Hepatocyte (in vitro differentiated cells): Measurements from ENCODE around the gene YTHDF2. TPM values are rescaled to one million over a fixed set of nuclear protein-coding genes. Genes with fewer than 3 reads are reported as not detected.
A peak's percentile ranks its signal among the peaks of the same experiment; 100 is the strongest.
"Not testable (repeated sequence)": the region's sequence is repeated elsewhere in the genome, so short reads cannot be mapped to it uniquely, and the experiment has no call there.

ENCODE experiments used
- DNase-seq: peaks from one replicate; pipeline ENCODE4 v3.0.0-alpha.2; 2016; ENCODE audit warnings: low spot score
- H2AFZ ChIP-seq: fragments of 200-600 bp; sonication (generic); 2 replicates; pipeline ENCODE4 v1.6.0; 2016; ENCODE audit warnings: antibody characterized with exemption, mild to moderate bottlenecking
- H3K27ac ChIP-seq: fragments of 200-600 bp; sonication (generic); 2 replicates; pipeline ENCODE4 v1.5.1; 2016; ENCODE audit warnings: mild to moderate bottlenecking
- H3K27me3 ChIP-seq: fragments of 200-600 bp; sonication (generic); 2 replicates; pipeline ENCODE4 v1.6.1; 2016
- H3K36me3 ChIP-seq: fragments of 200-600 bp; sonication (generic); replicated peaks from 2 replicates; pipeline ENCODE4 v1.5.1; 2016; ENCODE audit warnings: low read depth; ENCODE audit not compliant: insufficient read depth
- H3K4me1 ChIP-seq: fragments of 200-600 bp; sonication (generic); 2 replicates; pipeline ENCODE4 v1.5.1; 2016; ENCODE audit warnings: mild to moderate bottlenecking, moderate library complexity; ENCODE audit not compliant: insufficient read depth
- H3K4me2 ChIP-seq: fragments of 200-600 bp; sonication (generic); 2 replicates; pipeline ENCODE4 v1.6.0; 2016
- H3K4me3 ChIP-seq: fragments of 200-600 bp; sonication (generic); 2 replicates; pipeline ENCODE4 v1.5.1; 2016; ENCODE audit warnings: mild to moderate bottlenecking
- H3K79me2 ChIP-seq: fragments of 200-600 bp; sonication (generic); 2 replicates; pipeline ENCODE4 v1.6.0; 2017; ENCODE audit warnings: mild to moderate bottlenecking
- H3K9me2 ChIP-seq: fragments of 200-600 bp; sonication (generic); replicated peaks from 2 replicates; pipeline ENCODE4 v1.6.0; 2017; ENCODE audit warnings: mild to moderate bottlenecking; ENCODE audit not compliant: insufficient read depth
- H3K9me3 ChIP-seq: fragments of 200-600 bp; sonication (generic); 2 replicates; pipeline ENCODE4 v1.5.1; 2016; ENCODE audit warnings: low read depth, mild to moderate bottlenecking
- H4K20me1 ChIP-seq: fragments of 200-600 bp; sonication (generic); 2 replicates; pipeline ENCODE4 v1.6.0; 2016; ENCODE audit warnings: mild to moderate bottlenecking; ENCODE audit not compliant: insufficient read depth, poor library complexity, severe bottlenecking
- CTCF ChIP-seq: fragments of 200-600 bp; sonication (generic); IDR thresholded peaks from 2 replicates; pipeline ENCODE4 v1.5.1; 2016; ENCODE audit warnings: antibody characterized with exemption, mild to moderate bottlenecking; ENCODE audit not compliant: poor library complexity
- EZH2 ChIP-seq: fragments of 200-600 bp; sonication (generic); IDR thresholded peaks from 2 replicates; pipeline ENCODE4 v1.6.1; 2016; ENCODE audit warnings: antibody characterized with exemption, mild to moderate bottlenecking, borderline replicate concordance
- EZH2phosphoT487 ChIP-seq: fragments of 200-600 bp; sonication (generic); IDR thresholded peaks from one replicate; pipeline ENCODE4 v1.6.1; 2018; ENCODE audit warnings: antibody characterized with exemption, mild to moderate bottlenecking, low read depth, moderate library complexity; ENCODE audit not compliant: unreplicated experiment, severe bottlenecking
- WGBS: methylation state at CpG from one replicate; pipeline ENCODE4 v1.1.6; 2016; ENCODE audit warnings: low lambda C conversion rate; ENCODE audit errors: missing lambda C conversion rate; 5-methylcytosine and 5-hydroxymethylcytosine counted together
- polyA plus RNA-seq: library from polyadenylated mRNA; unstranded; fragments of >200 nt; fragmentation: Nextera tagmentation; extraction: Ambion mirVana; gene quantifications from 2 replicates; pipeline ENCODE4 v1.2.1, GENCODE V29; 2016
- total RNA-seq: library from RNA; depleted of rRNA; stranded (reverse); fragments of >200 nt; gene quantifications from 2 replicates; pipeline ENCODE4 v1.2.3, GENCODE V29; 2014

Gene YTHDF2
- total RNA-seq (71.9 and 87.3 TPM in 2 replicates), polyA plus RNA-seq (66.8 and 83.3 TPM in 2 replicates)

- H3K36me3 ChIP-seq, result no peaks in the 10 kb centered on the region
- no peaks in the 10 kb centered on the region for H3K9me3 ChIP-seq
- H4K20me1 ChIP-seq, result peaks cover 39% of the 10 kb centered on the region
- TF ChIP-seq CTCF (peak; percentile 99), EZH2phosphoT487 (no peak)
- peak within 1 kb of the TSS; percentile 94 for H3K4me2 ChIP-seq
- H2AFZ ChIP-seq, result peak within 1 kb of the TSS; percentile 92
- peaks cover 50% of the 10 kb centered on the region for H3K79me2 ChIP-seq
- no peaks in the 10 kb centered on the region for H3K9me2 ChIP-seq
- peaks cover 38% of the 10 kb centered on the region for H3K4me1 ChIP-seq
- peak within 1 kb of the TSS; percentile 99 for H3K4me3 ChIP-seq
- H3K27me3 ChIP-seq, result no peaks in the 10 kb centered on the region
- peak within 1 kb of the TSS; percentile 98 for H3K27ac ChIP-seq
- peak; percentile 99 for DNase-seq
- 1% methylated on average over 45 of the region's 92 CpGs for WGBS
Observed at GRCh38 chr1:28736450-28737306, at the start of gene YTHDF2. YTHDF2 (plus strand) TSS chr1:28736940; CDS start chr1:28737121, 181 bp downstream.

- H4K20me1 ChIP-seq, H3K4me1 ChIP-seq, DNase-seq, H3K9me3 ChIP-seq, H3K36me3 ChIP-seq, H3K27ac ChIP-seq, H3K9me2 ChIP-seq, H3K79me2 ChIP-seq, H3K4me2 ChIP-seq, H3K4me3 ChIP-seq, H3K27me3 ChIP-seq, H2AFZ ChIP-seq: not testable (repeated sequence)
- 100% methylated on average over 1 of the region's 1 CpG for WGBS
Observed at GRCh38 chr1:28691627-28692026, 45.1 kb upstream of the YTHDF2 start.

GRCh38 chr1:28703629-28704028 lies 33.1 kb upstream of the YTHDF2 start:
- H3K36me3 ChIP-seq, result no peaks in the 10 kb centered on the region
- H3K79me2 ChIP-seq, result no peaks in the 10 kb centered on the region
- no peaks in the 10 kb centered on the region for H3K4me1 ChIP-seq
- no peaks in the 10 kb centered on the region for H3K27me3 ChIP-seq
- no peak overlapping the region for H3K27ac ChIP-seq
- no peak for DNase-seq
- TF ChIP-seq EZH2phosphoT487 (no peak), EZH2 (no peak), CTCF (no peak)
- no peak overlapping the region for H2AFZ ChIP-seq
- H3K9me3 ChIP-seq, result no peaks in the 10 kb centered on the region
- no peaks in the 10 kb centered on the region for H3K9me2 ChIP-seq
- no peak overlapping the region for H3K4me2 ChIP-seq
- H3K4me3 ChIP-seq, result no peak overlapping the region
- no peaks in the 10 kb centered on the region for H4K20me1 ChIP-seq
- 92% methylated on average over 3 of the region's 3 CpGs for WGBS

GRCh38 chr1:28716336-28716735 lies 20.4 kb upstream of the YTHDF2 start:
- WGBS, result 98% methylated on average over 2 of the region's 2 CpGs
- Histone ChIP-seq H2AFZ (no peak overlapping the region), H3K9me3 (no peaks in the 10 kb centered on the region), H3K4me2 (no peak overlapping the region), H3K36me3 (no peaks in the 10 kb centered on the region), H3K79me2 (no peaks in the 10 kb centered on the region), H3K27me3 (no peaks in the 10 kb centered on the region), H3K27ac (no peak overlapping the region), H3K9me2 (no peaks in the 10 kb centered on the region), H4K20me1 (no peaks in the 10 kb centered on the region), H3K4me3 (no peak overlapping the region), H3K4me1 (no peaks in the 10 kb centered on the region)
- no peak for DNase-seq
- TF ChIP-seq EZH2phosphoT487, result no peak
- no peak for TF ChIP-seq EZH2
- TF ChIP-seq CTCF, result no peak
